Esophagus muscularis mucosa (tissue), 4 donors: ENCODE measurements around the gene TNKS2. TPM values are rescaled to one million over a fixed set of nuclear protein-coding genes. Genes with fewer than 3 reads are reported as not detected.
A peak's percentile ranks its signal among the peaks of the same experiment; 100 is the strongest.

ENCODE experiments used
- DNase-seq: peaks from one replicate; pipeline ENCODE4 v3.0.0-alpha.2; 2017; ENCODE audit errors: extremely low spot score
- H3K27ac ChIP-seq, 4 donors: fragments of 200-600 bp; sonication (generic); replicated peaks in 1 of 4; 1 replicate in 3 of 4; 2 replicates in 1 of 4; pipeline ENCODE4 v1.5.1; 2016 to 2019; ENCODE audit warnings: mild to moderate bottlenecking in 1 of 4
- H3K27me3 ChIP-seq, 4 donors: fragments of 200-600 bp; sonication (generic); one replicate each; pipeline versions ENCODE4 v1.5.1 to v1.6.0; 2016 to 2019
- H3K36me3 ChIP-seq, 4 donors: fragments of 200-600 bp; sonication (generic); one replicate each; pipeline ENCODE4 v1.5.1; 2016 to 2019
- H3K4me1 ChIP-seq, 4 donors: fragments of 200-600 bp; sonication (generic); one replicate each; pipeline ENCODE4 v1.5.1; 2016 to 2019
- H3K4me3 ChIP-seq, 4 donors: fragments of 200-600 bp; sonication (generic); 1 replicate in 2 of 4; 2 replicates in 2 of 4; pipeline ENCODE4 v1.5.1; 2016 to 2019; ENCODE audit warnings: mild to moderate bottlenecking in 4 of 4, moderate library complexity in 1 of 4
- H3K9me3 ChIP-seq, 4 donors: fragments of 200-600 bp; sonication (generic); 1 replicate in 3 of 4; 2 replicates in 1 of 4; pipeline ENCODE4 v1.5.1; 2016 to 2019
- EP300 ChIP-seq: sonication (generic); formaldehyde crosslinking; IDR thresholded peaks from one replicate; pipeline ENCODE4 v1.6.1; 2017; ENCODE audit warnings: antibody characterized with exemption
- POLR2A ChIP-seq: fragments of 450-650 bp; IDR thresholded peaks from one replicate; pipeline ENCODE4 v1.6.1; 2017; ENCODE audit warnings: antibody characterized with exemption, moderate library complexity, mild to moderate bottlenecking, low read depth
- POLR2AphosphoS5 ChIP-seq, 2 donors: sonication (generic); formaldehyde crosslinking; IDR thresholded peaks; one replicate each; pipeline ENCODE4 v1.6.1; 2017; ENCODE audit warnings: antibody characterized with exemption in 2 of 2
- WGBS: methylation state at CpG from one replicate; pipeline ENCODE4 v1.1.5; 2018; 5-methylcytosine and 5-hydroxymethylcytosine counted together
- intact Hi-C: fragments of 100-400 bp; cut with DNase I; formaldehyde crosslinking; loops from one replicate; pipeline ENCODE4 v1.15.1; 2023
- total RNA-seq, 4 donors: library from RNA; depleted of rRNA; stranded (reverse); fragments of >200 nt; gene quantifications; one replicate each; pipeline versions ENCODE4 v1.1.0 to v1.2.1, GENCODE V29; 2016
- TF ChIP-seq, protein P1 (sequence below), 3 experiments: fragments of 200-600 bp in 2 of 3; fragments of 450-650 bp in 1 of 3; sonication (generic) in 2 of 3; IDR thresholded peaks; one replicate each; pipeline ENCODE4 v1.5.1; 2017 to 2019; ENCODE audit warnings: antibody characterized with exemption in 3 of 3, mild to moderate bottlenecking in 2 of 3, moderate library complexity in 1 of 3

Gene TNKS2
- total RNA-seq, 4 donors from 2014 or later = 36.7 to 47.1 (median 43.2) TPM

DNA sequence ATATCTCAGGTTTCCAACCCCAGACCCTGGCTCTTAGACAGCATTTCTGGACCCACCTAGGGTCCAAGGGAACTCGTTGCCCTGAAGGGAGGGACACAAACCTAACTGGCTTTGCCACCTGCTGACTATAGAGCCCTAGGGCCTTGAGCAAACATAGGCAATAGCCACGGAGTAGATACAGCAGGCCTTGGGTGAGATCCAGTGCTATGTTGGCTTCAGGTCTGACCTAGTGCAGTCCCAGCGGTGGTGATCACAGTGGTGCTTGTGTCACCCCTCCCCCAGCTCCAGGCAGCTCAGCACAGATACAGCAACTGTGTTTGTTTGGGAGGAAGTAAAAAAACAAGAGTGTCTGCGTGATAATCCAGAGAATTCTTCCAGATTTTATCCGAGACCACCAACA lies 9.7 kb upstream of the TNKS2 start:
- Histone ChIP-seq H3K36me3 (no peaks in the 10 kb centered on the region), H3K4me3 (no peak overlapping the region), H3K4me1 (no peaks in the 10 kb centered on the region), H3K27me3 (no peaks in the 10 kb centered on the region), H3K9me3 (no peaks in the 10 kb centered on the region), H3K27ac (no peak overlapping the region)
- intact Hi-C loops = no loop called here
- no peak for DNase-seq
- TF ChIP-seq POLR2A (no peak), EP300 (no peak), POLR2AphosphoS5 (IDR thresholded peaks at IDR 0.05) (no peak)
- TF ChIP-seq, protein P1, sequence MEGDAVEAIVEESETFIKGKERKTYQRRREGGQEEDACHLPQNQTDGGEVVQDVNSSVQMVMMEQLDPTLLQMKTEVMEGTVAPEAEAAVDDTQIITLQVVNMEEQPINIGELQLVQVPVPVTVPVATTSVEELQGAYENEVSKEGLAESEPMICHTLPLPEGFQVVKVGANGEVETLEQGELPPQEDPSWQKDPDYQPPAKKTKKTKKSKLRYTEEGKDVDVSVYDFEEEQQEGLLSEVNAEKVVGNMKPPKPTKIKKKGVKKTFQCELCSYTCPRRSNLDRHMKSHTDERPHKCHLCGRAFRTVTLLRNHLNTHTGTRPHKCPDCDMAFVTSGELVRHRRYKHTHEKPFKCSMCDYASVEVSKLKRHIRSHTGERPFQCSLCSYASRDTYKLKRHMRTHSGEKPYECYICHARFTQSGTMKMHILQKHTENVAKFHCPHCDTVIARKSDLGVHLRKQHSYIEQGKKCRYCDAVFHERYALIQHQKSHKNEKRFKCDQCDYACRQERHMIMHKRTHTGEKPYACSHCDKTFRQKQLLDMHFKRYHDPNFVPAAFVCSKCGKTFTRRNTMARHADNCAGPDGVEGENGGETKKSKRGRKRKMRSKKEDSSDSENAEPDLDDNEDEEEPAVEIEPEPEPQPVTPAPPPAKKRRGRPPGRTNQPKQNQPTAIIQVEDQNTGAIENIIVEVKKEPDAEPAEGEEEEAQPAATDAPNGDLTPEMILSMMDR (IDR thresholded peaks at IDR 0.05) = no peak
- WGBS = 77% methylated on average over 4 of the region's 5 CpGs

DNA sequence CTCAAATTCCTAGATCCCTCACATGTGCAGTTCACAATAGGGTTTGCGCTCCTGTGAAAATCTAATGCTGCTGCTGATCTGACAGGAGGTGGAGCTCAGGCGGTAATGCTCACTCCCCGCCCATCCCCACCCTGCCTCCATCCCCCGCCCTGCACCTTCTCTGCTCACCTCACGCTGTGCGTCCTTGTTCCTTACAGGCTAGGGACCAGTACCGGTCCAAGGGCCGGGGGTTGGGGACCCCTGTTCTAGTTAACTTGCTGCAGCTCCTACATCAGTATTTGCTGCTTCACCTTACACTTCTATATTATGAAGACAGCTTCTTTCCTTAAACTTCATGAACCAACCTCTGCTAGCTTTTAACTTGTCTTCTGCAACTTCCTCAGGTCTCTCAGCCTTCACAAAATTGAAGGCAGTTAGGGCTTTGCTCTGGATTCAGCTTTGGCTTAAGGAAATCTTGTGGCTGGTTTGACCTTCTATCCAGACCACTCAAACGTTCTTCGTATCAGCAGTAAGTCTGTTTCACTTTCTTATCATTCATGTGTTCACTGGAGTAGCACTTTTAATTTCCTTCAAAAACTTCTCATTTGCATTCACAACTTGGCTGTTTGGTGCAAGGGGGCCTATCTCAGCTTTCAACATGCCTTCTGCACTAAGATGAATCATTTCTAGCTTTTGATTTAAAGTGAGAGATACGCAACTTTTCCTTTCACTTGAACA lies 1.7 kb upstream of the TNKS2 start:
- peak overlapping the region; percentile 84 to 97 (median 94) for H3K4me3 ChIP-seq
- H3K4me1 ChIP-seq = peaks cover 23 to 42% (median 39%) of the 10 kb centered on the region in 4 donors
- intact Hi-C loops = loop anchor here (5.0 kb wide), 1 partner anchor 239 kb away; no protein-coding TSS in a partner anchor
- peak overlapping the region; percentile 99 to 100 (median 99) for H3K27ac ChIP-seq
- no peak for TF ChIP-seq POLR2AphosphoS5 (IDR thresholded peaks at IDR 0.05)
- TF ChIP-seq EP300 = no peak
- TF ChIP-seq, protein P1 (IDR thresholded peaks at IDR 0.05) = no peak
- TF ChIP-seq POLR2A = no peak
- 25% methylated on average over 11 of the region's 11 CpGs for WGBS
- no peak for DNase-seq
- peaks cover 0 to 3% (median under 1%) of the 10 kb centered on the region in 4 donors for H3K36me3 ChIP-seq
- no peaks in the 10 kb centered on the region for H3K9me3 ChIP-seq
- no peaks in the 10 kb centered on the region for H3K27me3 ChIP-seq

GRCh38 chr10:91797048-91797690 lies 1.1 kb upstream of the TNKS2 start:
- Histone ChIP-seq H3K27me3 (no peaks in the 10 kb centered on the region), H3K4me3 (peak overlapping the region; percentile 84 to 97 (median 94)), H3K27ac (peak overlapping the region; percentile 99 to 100 (median 99)), H3K9me3 (no peaks in the 10 kb centered on the region), H3K36me3 (peaks cover 0 to 10% (median 4%) of the 10 kb centered on the region in 4 donors), H3K4me1 (peaks cover 25 to 49% (median 46%) of the 10 kb centered on the region in 4 donors)
- 70% methylated on average over 3 of the region's 3 CpGs for WGBS
- no peak for DNase-seq
- intact Hi-C loops = loop anchor here (5.0 kb wide), 1 partner anchor 240 kb away; no protein-coding TSS in a partner anchor
- TF ChIP-seq, protein P1 (IDR thresholded peaks at IDR 0.05) = no peak
- TF ChIP-seq POLR2AphosphoS5 (IDR thresholded peaks at IDR 0.05) (no peak), POLR2A (no peak), EP300 (no peak)

DNA sequence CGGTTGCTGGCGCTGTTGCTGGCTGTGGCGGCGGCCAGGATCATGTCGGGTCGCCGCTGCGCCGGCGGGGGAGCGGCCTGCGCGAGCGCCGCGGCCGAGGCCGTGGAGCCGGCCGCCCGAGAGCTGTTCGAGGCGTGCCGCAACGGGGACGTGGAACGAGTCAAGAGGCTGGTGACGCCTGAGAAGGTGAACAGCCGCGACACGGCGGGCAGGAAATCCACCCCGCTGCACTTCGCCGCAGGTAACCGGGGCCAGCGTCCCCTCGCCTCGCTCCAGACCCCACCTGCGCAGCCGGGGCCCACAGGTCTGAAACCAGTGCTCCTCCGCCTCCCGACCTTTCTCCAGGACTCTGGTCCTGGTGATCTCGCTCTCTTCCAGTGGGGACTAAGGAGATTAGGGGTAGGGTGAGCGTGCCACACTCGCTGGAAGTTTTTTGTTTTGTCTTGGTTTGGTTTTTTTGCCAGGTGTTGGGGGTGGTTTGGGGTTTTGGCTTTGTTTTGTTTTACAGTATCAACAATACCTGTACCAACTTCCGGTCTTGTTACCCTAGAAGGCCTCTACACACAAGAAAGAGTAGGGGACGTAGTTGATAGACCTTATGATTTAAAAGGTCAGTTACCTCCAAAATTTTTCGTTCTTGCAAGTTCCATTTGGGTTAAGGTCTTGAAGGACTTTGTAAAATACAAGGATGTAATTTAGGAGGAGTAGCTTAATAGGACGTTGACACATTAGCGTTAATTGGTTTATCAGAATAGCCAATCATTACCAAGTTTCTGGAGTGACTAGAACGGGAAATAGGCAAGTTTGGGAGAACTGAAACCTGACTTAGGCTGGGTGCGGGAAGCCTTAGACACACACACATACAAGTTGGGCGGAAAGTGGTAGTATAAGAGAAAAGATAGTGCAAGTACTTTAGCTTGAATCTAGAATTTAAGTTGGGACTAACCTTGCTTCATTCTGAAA lies 704 bp downstream of the TNKS2 start:
- under 1% methylated on average over 26 of the region's 54 CpGs for WGBS
- H3K27me3 ChIP-seq = no peaks in the 10 kb centered on the region
- no peaks in the 10 kb centered on the region for H3K9me3 ChIP-seq
- H3K27ac ChIP-seq = peak overlapping the region; percentile 99 to 100 (median 99)
- peaks cover 0 to 13% (median 5%) of the 10 kb centered on the region in 4 donors for H3K36me3 ChIP-seq
- H3K4me3 ChIP-seq = peak overlapping the region; percentile 84 to 97 (median 94)
- peaks cover 38 to 67% (median 61%) of the 10 kb centered on the region in 4 donors for H3K4me1 ChIP-seq
- no peak for DNase-seq
- intact Hi-C loops = loop anchor here (5.0 kb wide), 1 partner anchor 242 kb away; no protein-coding TSS in a partner anchor
- TF ChIP-seq POLR2A (no peak), POLR2AphosphoS5 (IDR thresholded peaks at IDR 0.05) (peak in 1 of 2 donors; percentile 51), EP300 (no peak)
- TF ChIP-seq, protein P1 (IDR thresholded peaks at IDR 0.05) = no peak
